ENCODE data around the gene FGF12. TPM values are rescaled to one million over a fixed set of nuclear protein-coding genes. Genes with fewer than 3 reads are reported as not detected.

The FGF12 gene
- total RNA-seq, 2 experiments from 2014 or later = 0.06 to 1.7 TPM

- Histone ChIP-seq H3K4me2 (ENCODE audit: low read length) (no peak overlapping the region), H3K4me3 (ENCODE audit: low read depth, low read length, poor library complexity, severe bottlenecking) (no peak overlapping the region), H3K9me3 (ENCODE audit: low read length) (no peaks in the 10 kb centered on the region), H3K36me3 (ENCODE audit: insufficient read depth, low read length) (no peaks in the 10 kb centered on the region), H2AFZ (ENCODE audit: low read length) (0 out of 2 replicates have a peak overlapping the region, but pooled peaks have one; percentile 21), H3K27ac (ENCODE audit: low read depth, low read length, poor library complexity, severe bottlenecking) (no peak overlapping the region), H3K79me2 (ENCODE audit: insufficient read depth, low read depth, low read length) (no peaks in the 10 kb centered on the region), H3K4me1 (ENCODE audit: insufficient read depth, low read length, poor library complexity, severe bottlenecking) (peaks cover 9% of the 10 kb centered on the region), H4K20me1 (ENCODE audit: insufficient read depth, low read length) (no peaks in the 10 kb centered on the region), H3K9me2 (ENCODE audit: insufficient read depth, low read length) (no peaks in the 10 kb centered on the region)
- no peak for DNase-seq (ENCODE audit: low spot score)
- intact Hi-C loops (cut with micrococcal nuclease; ENCODE audit: unreplicated experiment) = no loop called here
- ChIA-PET POLR2A (interaction anchor here (0.7 to 1.0 kb wide), 3 partner anchors 10 to 96 kb away, joined by 3 to 6 read pairs (median 4); no protein-coding TSS in a partner anchor), CTCF (ENCODE audit: unreplicated experiment) (no interaction called here)
- TF ChIP-seq EZH2phosphoT487 (IDR thresholded peaks at IDR 0.05; ENCODE audit: borderline replicate concordance, low read depth, low read length) (no peak), CTCF (conservative IDR thresholded peaks at IDR 0.05; ENCODE audit: low read length) (no peak)
- BruUV-seq (replicated peaks) = no TSS peak
Observed at GRCh38 chr3:192174283-192174682, 553.1 kb downstream of the FGF12 start.

GRCh38 chr3:192171213-192171612, 556.1 kb downstream of the FGF12 start:
- Histone ChIP-seq H3K4me1 (ENCODE audit: insufficient read depth, low read length, poor library complexity, severe bottlenecking) (peaks cover 5% of the 10 kb centered on the region), H3K4me2 (ENCODE audit: low read length) (no peak overlapping the region), H3K27ac (ENCODE audit: low read depth, low read length, poor library complexity, severe bottlenecking) (no peak overlapping the region), H4K20me1 (ENCODE audit: insufficient read depth, low read length) (no peaks in the 10 kb centered on the region), H3K36me3 (ENCODE audit: insufficient read depth, low read length) (no peaks in the 10 kb centered on the region), H2AFZ (ENCODE audit: low read length) (no peak overlapping the region), H3K9me2 (ENCODE audit: insufficient read depth, low read length) (no peaks in the 10 kb centered on the region), H3K79me2 (ENCODE audit: insufficient read depth, low read depth, low read length) (no peaks in the 10 kb centered on the region), H3K4me3 (ENCODE audit: low read depth, low read length, poor library complexity, severe bottlenecking) (no peak overlapping the region), H3K9me3 (ENCODE audit: low read length) (no peaks in the 10 kb centered on the region)
- no peak for DNase-seq (ENCODE audit: low spot score)
- intact Hi-C loops (cut with micrococcal nuclease; ENCODE audit: unreplicated experiment) = no loop called here
- CTCF ChIA-PET (ENCODE audit: unreplicated experiment) = no interaction called here
- no TSS peak for BruUV-seq (replicated peaks)
- TF ChIP-seq EZH2phosphoT487 (IDR thresholded peaks at IDR 0.05; ENCODE audit: borderline replicate concordance, low read depth, low read length) (no peak), CTCF (conservative IDR thresholded peaks at IDR 0.05; ENCODE audit: low read length) (no peak)
- POLR2A ChIA-PET = interaction anchor here (0.5 to 1.5 kb wide), 2 partner anchors 9 to 134 kb away, joined by 3 to 4 read pairs; no protein-coding TSS in a partner anchor

- no peak for TF ChIP-seq EZH2phosphoT487 (IDR thresholded peaks at IDR 0.05; ENCODE audit: borderline replicate concordance, low read depth, low read length)
- TF ChIP-seq CTCF (conservative IDR thresholded peaks at IDR 0.05; ENCODE audit: low read length) = no peak
- Histone ChIP-seq H3K27ac (ENCODE audit: low read depth, low read length, poor library complexity, severe bottlenecking) (no peak overlapping the region), H3K36me3 (ENCODE audit: insufficient read depth, low read length) (no peaks in the 10 kb centered on the region), H4K20me1 (ENCODE audit: insufficient read depth, low read length) (no peaks in the 10 kb centered on the region), H3K4me1 (ENCODE audit: insufficient read depth, low read length, poor library complexity, severe bottlenecking) (peaks cover 5% of the 10 kb centered on the region), H2AFZ (ENCODE audit: low read length) (no peak overlapping the region), H3K9me3 (ENCODE audit: low read length) (no peaks in the 10 kb centered on the region), H3K4me3 (ENCODE audit: low read depth, low read length, poor library complexity, severe bottlenecking) (no peak overlapping the region), H3K79me2 (ENCODE audit: insufficient read depth, low read depth, low read length) (no peaks in the 10 kb centered on the region), H3K4me2 (ENCODE audit: low read length) (no peak overlapping the region), H3K9me2 (ENCODE audit: insufficient read depth, low read length) (no peaks in the 10 kb centered on the region)
- ChIA-PET CTCF (ENCODE audit: unreplicated experiment) (no interaction called here), POLR2A (interaction anchor here (0.5 to 1.5 kb wide), 5 partner anchors 10 to 1042 kb away, joined by 3 to 6 read pairs (median 4); no protein-coding TSS in a partner anchor)
- intact Hi-C loops (cut with micrococcal nuclease; ENCODE audit: unreplicated experiment) = no loop called here
- no peak for DNase-seq (ENCODE audit: low spot score)
- BruUV-seq (replicated peaks) = no TSS peak
Observed at GRCh38 chr3:192170659-192171058, 556.7 kb downstream of the FGF12 start.

All from OCI-LY7 (cell line).